RWPE1 (cell line): ENCODE results near the gene NEURL1.

Source experiments
- CTCF ChIA-PET: fragments of 350-600 bp; sonication (Branson Sonifier 250); formaldehyde crosslinking; extraction: SDS; loops from one replicate; lab custom pipeline; 2021; lab: Yijun Ruan, JAX
- POLR2A ChIA-PET: fragments of 400-600 bp; formaldehyde crosslinking; extraction: SDS; loops from one replicate; lab custom pipeline; 2020; ENCODE audit warnings: antibody characterized with exemption; ENCODE audit not compliant: low non-redundant PET; lab: Yijun Ruan, JAX
- DNase-seq: peaks from one replicate; pipeline ENCODE4 v3.0.0; 2012; ENCODE audit warnings: low spot score
- H3K27ac ChIP-seq: fragments of 450-650 bp; 2 replicates; pipeline ENCODE4 v1.5.1; 2017
- TF ChIP-seq, protein P1 (sequence below): fragments of 450-650 bp; conservative IDR thresholded peaks from 2 replicates; pipeline ENCODE4 v1.5.1; 2017; ENCODE audit warnings: low read depth, mild to moderate bottlenecking

Gene NEURL1

DNA sequence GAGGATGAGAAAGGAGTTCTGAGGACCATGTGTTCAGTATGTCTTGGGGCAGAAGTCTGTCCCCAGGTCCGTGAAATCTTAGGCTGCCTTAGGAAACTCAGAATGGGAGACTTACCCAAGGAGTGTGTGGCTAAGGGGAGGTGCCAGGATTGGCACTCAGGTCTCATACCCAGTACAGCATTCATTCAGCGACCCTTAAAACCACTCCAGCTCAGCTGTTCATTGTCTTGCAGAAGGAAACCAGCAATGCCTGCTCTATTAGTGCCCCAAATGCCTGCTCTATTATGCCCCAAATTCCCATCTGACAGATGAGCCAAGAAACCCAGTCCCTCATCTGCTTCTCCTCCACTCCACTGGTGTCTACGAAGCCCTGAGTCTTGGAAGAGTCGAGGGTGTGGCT is 147.8 kb downstream of the NEURL1 start:
- no peak for DNase-seq
- ChIA-PET CTCF (interaction anchor here (0.6 kb wide), 1 partner anchor 49 kb away, joined by 3 read pairs; no protein-coding TSS in a partner anchor), POLR2A (no interaction called here)
- peak overlapping the region; percentile 13; the same call in 1 of the 2 replicates for H3K27ac ChIP-seq
- TF ChIP-seq, protein P1, sequence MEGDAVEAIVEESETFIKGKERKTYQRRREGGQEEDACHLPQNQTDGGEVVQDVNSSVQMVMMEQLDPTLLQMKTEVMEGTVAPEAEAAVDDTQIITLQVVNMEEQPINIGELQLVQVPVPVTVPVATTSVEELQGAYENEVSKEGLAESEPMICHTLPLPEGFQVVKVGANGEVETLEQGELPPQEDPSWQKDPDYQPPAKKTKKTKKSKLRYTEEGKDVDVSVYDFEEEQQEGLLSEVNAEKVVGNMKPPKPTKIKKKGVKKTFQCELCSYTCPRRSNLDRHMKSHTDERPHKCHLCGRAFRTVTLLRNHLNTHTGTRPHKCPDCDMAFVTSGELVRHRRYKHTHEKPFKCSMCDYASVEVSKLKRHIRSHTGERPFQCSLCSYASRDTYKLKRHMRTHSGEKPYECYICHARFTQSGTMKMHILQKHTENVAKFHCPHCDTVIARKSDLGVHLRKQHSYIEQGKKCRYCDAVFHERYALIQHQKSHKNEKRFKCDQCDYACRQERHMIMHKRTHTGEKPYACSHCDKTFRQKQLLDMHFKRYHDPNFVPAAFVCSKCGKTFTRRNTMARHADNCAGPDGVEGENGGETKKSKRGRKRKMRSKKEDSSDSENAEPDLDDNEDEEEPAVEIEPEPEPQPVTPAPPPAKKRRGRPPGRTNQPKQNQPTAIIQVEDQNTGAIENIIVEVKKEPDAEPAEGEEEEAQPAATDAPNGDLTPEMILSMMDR, result no peak
